OCI-LY3 (cell line): Measurements from ENCODE around the gene MIPOL1.
"Not testable (repeated sequence)": the region's sequence is repeated elsewhere in the genome, so short reads cannot be mapped to it uniquely, and the experiment has no call there.

Experiments
- CTCF ChIP-seq: fragments of 200-600, 300-600 bp; sonication (generic); IDR thresholded peaks from 2 replicates; pipeline ENCODE4 v1.5.1; 2014; ENCODE audit warnings: antibody characterized with exemption, low read length, low read depth
- EZH2phosphoT487 ChIP-seq: fragments of 200-600 bp; shearing (Covaris generic); IDR thresholded peaks from 2 replicates; pipeline ENCODE4 v1.6.1; 2018; ENCODE audit warnings: antibody characterized with exemption, mixed run types, low read depth

- TF ChIP-seq CTCF, EZH2phosphoT487: not testable (repeated sequence)
These were observed 35.4 kb upstream of the MIPOL1 start for GRCh38 chr14:37162307-37162706.
